A673 (cell line): ENCODE data around the gene ANKS1B. TPM values are rescaled to one million over a fixed set of nuclear protein-coding genes. Genes with fewer than 3 reads are reported as not detected.

Experiments
- BruUV-seq: library from RNA; stranded (reverse); fragments of 400-500 nt; replicated peaks from 2 replicates; lab custom pipeline; 2021; lab: Mats Ljungman, UMichigan
- CTCF ChIA-PET: fragments of 300-600 bp; sonication (Branson Sonifier 250); formaldehyde crosslinking; loops from one replicate; lab custom pipeline; 2022; ENCODE audit warnings: antibody characterized with exemption; lab: Charles Lee
- POLR2A ChIA-PET: fragments of 300-600 bp; sonication (Branson Sonifier 250); formaldehyde crosslinking; loops from one replicate; lab custom pipeline; 2022; ENCODE audit warnings: antibody characterized with exemption; ENCODE audit not compliant: low non-redundant PET; lab: Charles Lee
- DNase-seq: peaks from one replicate; pipeline ENCODE4 v3.0.0-alpha.2; 2015; ENCODE audit warnings: low spot score
- H3K27ac ChIP-seq: fragments of 200-600 bp; sonication (generic); 2 replicates; pipeline ENCODE4 v1.5.1; 2016; ENCODE audit warnings: mixed run types, low read depth, mild to moderate bottlenecking, mixed read lengths, antibody characterized with exemption, low read length; ENCODE audit not compliant: poor library complexity, severe bottlenecking
- H3K27me3 ChIP-seq: fragments of 200-600 bp; sonication (generic); replicated peaks from 2 replicates; pipeline ENCODE4 v1.6.1; 2017; ENCODE audit warnings: mixed run types, low read depth, mild to moderate bottlenecking, mixed read lengths, antibody characterized with exemption, low read length; ENCODE audit not compliant: insufficient read depth, poor library complexity
- H3K36me3 ChIP-seq: fragments of 200-600 bp; sonication (generic); 2 replicates; pipeline ENCODE4 v1.6.1; 2016; ENCODE audit warnings: mixed run types, mild to moderate bottlenecking, mixed read lengths, antibody characterized with exemption, low read length; ENCODE audit not compliant: insufficient read depth, poor library complexity, severe bottlenecking
- H3K4me1 ChIP-seq: fragments of 200-600 bp; sonication (generic); 2 replicates; pipeline ENCODE4 v1.6.1; 2017; ENCODE audit warnings: mixed run types, mild to moderate bottlenecking, mixed read lengths, antibody characterized with exemption, low read length; ENCODE audit not compliant: insufficient read depth, poor library complexity, severe bottlenecking
- H3K4me3 ChIP-seq: fragments of 200-600 bp; sonication (generic); 2 replicates; pipeline ENCODE4 v1.5.1; 2016; ENCODE audit warnings: low read depth, mixed run types, mild to moderate bottlenecking, mixed read lengths, low read length; ENCODE audit not compliant: poor library complexity, severe bottlenecking
- H3K9me3 ChIP-seq: fragments of 200-600 bp; sonication (generic); 2 replicates; pipeline ENCODE4 v1.6.1; 2016; ENCODE audit warnings: mixed run types, low read depth, mild to moderate bottlenecking, mixed read lengths, antibody characterized with exemption, low read length; ENCODE audit not compliant: poor library complexity, severe bottlenecking
- CTCF ChIP-seq: fragments of 300-800, 200-600 bp; sonication (generic); conservative IDR thresholded peaks from 2 replicates; pipeline ENCODE4 v1.5.1; 2017; ENCODE audit warnings: low read depth, mild to moderate bottlenecking, antibody characterized with exemption, low read length, moderate library complexity, mixed read lengths
- EZH2 ChIP-seq: fragments of 200-600 bp; sonication (generic); IDR thresholded peaks from 2 replicates; pipeline ENCODE4 v1.6.1; 2017; ENCODE audit warnings: borderline replicate concordance, low read depth, mild to moderate bottlenecking, mixed read lengths, antibody characterized with exemption, low read length; ENCODE audit not compliant: poor library complexity, severe bottlenecking
- intact Hi-C: fragments of 100-400 bp; cut with micrococcal nuclease; formaldehyde crosslinking; loops from one replicate; pipeline ENCODE4 v1.10.0; 2022; ENCODE audit not compliant: unreplicated experiment
- total RNA-seq: library from RNA; stranded (reverse); gene quantifications from 2 replicates; pipeline ENCODE4 v1.2.3, GENCODE V29; 2021

The ANKS1B gene
- total RNA-seq, 1 experiment from 2014 or later, result 0.99 TPM

- CTCF ChIA-PET, result no interaction called here
- Histone ChIP-seq H3K4me1 (peaks cover 2% of the 10 kb centered on the region), H3K9me3 (no peaks in the 10 kb centered on the region), H3K4me3 (no peak overlapping the region), H3K36me3 (no peaks in the 10 kb centered on the region), H3K27me3 (no peaks in the 10 kb centered on the region), H3K27ac (no peak overlapping the region)
- TF ChIP-seq CTCF, result no peak
- no peak for TF ChIP-seq EZH2
- DNase-seq, result no peak
- no TSS peak for BruUV-seq
- intact Hi-C loops, result no loop called here
- POLR2A ChIA-PET, result interaction anchor here (0.7 kb wide), 1 partner anchor 415 kb away, joined by 3 read pairs; no protein-coding TSS in a partner anchor
Measured at GRCh38 chr12:99339663-99340062, 645.1 kb downstream of the ANKS1B start.

GRCh38 chr12:99334285-99335056 is 650.3 kb downstream of the ANKS1B start:
- no peak overlapping the region for H3K4me3 ChIP-seq
- H3K9me3 ChIP-seq, result no peaks in the 10 kb centered on the region
- ChIA-PET CTCF (no interaction called here), POLR2A (no interaction called here)
- no peaks in the 10 kb centered on the region for H3K27me3 ChIP-seq
- BruUV-seq, result no TSS peak
- no peak overlapping the region for H3K27ac ChIP-seq
- peaks cover 10% of the 10 kb centered on the region for H3K4me1 ChIP-seq
- peak; percentile 78 for DNase-seq
- intact Hi-C loops, result no loop called here
- TF ChIP-seq CTCF (no peak), EZH2 (no peak)
- no peaks in the 10 kb centered on the region for H3K36me3 ChIP-seq

- Histone ChIP-seq H3K27ac (no peak overlapping the region), H3K36me3 (no peaks in the 10 kb centered on the region), H3K4me3 (no peak overlapping the region), H3K4me1 (peaks cover 10% of the 10 kb centered on the region), H3K27me3 (no peaks in the 10 kb centered on the region), H3K9me3 (no peaks in the 10 kb centered on the region)
- no peak for TF ChIP-seq EZH2
- no peak for TF ChIP-seq CTCF
- ChIA-PET POLR2A (no interaction called here), CTCF (no interaction called here)
- BruUV-seq, result no TSS peak
- DNase-seq, result no peak
- intact Hi-C loops, result no loop called here
Measured at GRCh38 chr12:99332936-99333591, 651.7 kb downstream of the ANKS1B start.
